H1 (cell line): ENCODE data around the gene NR2E1. TPM values are rescaled to one million over a fixed set of nuclear protein-coding genes. Genes with fewer than 3 reads are reported as not detected.

Experiments
- CBX8 ChIP-seq: fragments of 300-800, 300-1000 bp; sonication (generic); IDR thresholded peaks from 2 replicates; pipeline ENCODE4 v1.7.1; 2016; ENCODE audit warnings: low read depth, low read length, borderline replicate concordance
- CTCF ChIP-seq, 3 experiments: IDR thresholded peaks; 1 replicate in 2 of 3; 2 replicates in 1 of 3; pipeline versions ENCODE4 v1.5.1 to v1.6.1; 2011; ENCODE audit warnings: low read length in 3 of 3, mild to moderate bottlenecking in 3 of 3, inconsistent platforms in 2 of 3, low read depth in 1 of 3, moderate library complexity in 1 of 3; ENCODE audit not compliant: insufficient read depth in 1 of 3; ENCODE audit errors: control extremely low read depth in 1 of 3
- TAF7 ChIP-seq: optimal IDR thresholded peaks from 2 replicates; pipeline ENCODE3; 2011; ENCODE audit warnings: low read depth, mild to moderate bottlenecking, inconsistent platforms, low read length, moderate library complexity, borderline replicate concordance
- polyA plus RNA-seq, 7 experiments: library from polyadenylated mRNA; depleted of rRNA in 3 of 7; stranded (reverse) in 5 of 7; unstranded in 2 of 7; fragments of >200 nt in 5 of 7; fragments of 200-250 nt in 2 of 7; gene quantifications; 1 replicate in 5 of 7; 2 replicates in 1 of 7; 4 replicates in 1 of 7; pipeline versions ENCODE4 v1.2.1 to v1.2.3, GENCODE V29; 2011 to 2013; ENCODE audit warnings: missing spikeins in 2 of 7, mixed read lengths in 2 of 7
- total RNA-seq: library from RNA; stranded (reverse); fragmentation: NEBNext Ultra II Directional; extraction: Animal tissue kit (Norgen Biotek cat#: 25700); gene quantifications from 2 replicates; pipeline ENCODE4 v1.2.1, GENCODE V29; 2021

NR2E1 gene
- total and polyA plus RNA-seq, 2 of the 8 experiments (the other 6 are each of a cell fraction or from before 2014, with no cell fraction given): not detected

GRCh38 chr6:108238322-108238721 is 72.5 kb downstream of the NR2E1 start (continued):
- TF ChIP-seq TAF7: no peak
- TF ChIP-seq CBX8: no peak
- no peak for TF ChIP-seq CTCF (IDR thresholded peaks at IDR 0.05; ENCODE audit: control extremely low read depth in 1 of 3, insufficient read depth in 1 of 3, low read depth in 1 of 3, low read length in 3 of 3)

Other genes starting within 250 kb of the NR2E1 start
- 106 and 121 TPM in 2 replicates for gene SEC63, start 207.8 kb upstream of the NR2E1 start, total RNA-seq
- gene SEC63, start 207.8 kb upstream of the NR2E1 start, polyA plus RNA-seq (2011; rRNA removed): 8.5 and 17.3 TPM in 2 replicates
- gene OSTM1, start 91.3 kb upstream of the NR2E1 start, total RNA-seq: 26.1 and 30.3 TPM in 2 replicates
- 17.7 and 26.1 TPM in 2 replicates for gene OSTM1, start 91.3 kb upstream of the NR2E1 start, polyA plus RNA-seq (2011; rRNA removed)
- 72.5 and 72.7 TPM in 2 replicates for gene SNX3, start 95.0 kb downstream of the NR2E1 start, total RNA-seq
- gene SNX3, start 95.0 kb downstream of the NR2E1 start, polyA plus RNA-seq (2011; rRNA removed): 97.0 and 150 TPM in 2 replicates
- 5.7 and 7.8 TPM in 2 replicates for gene AFG1L, start 129.0 kb downstream of the NR2E1 start, total RNA-seq
- 0.98 and 1.2 TPM in 2 replicates for gene AFG1L, start 129.0 kb downstream of the NR2E1 start, polyA plus RNA-seq (2011; rRNA removed)